Uterus (tissue), 2 donors: Measurements from ENCODE around the gene EGFL6.

Experiments used
- POLR2A ChIP-seq, 2 donors: fragments of 450-650 bp; IDR thresholded peaks; one replicate each; pipeline ENCODE4 v1.6.1; 2016; ENCODE audit warnings: antibody characterized with exemption in 2 of 2, mild to moderate bottlenecking in 1 of 2, moderate library complexity in 1 of 2
- TF ChIP-seq, protein P1 (sequence below), 4 experiments: fragments of 200-600 bp in 2 of 4; fragments of 450-650 bp in 2 of 4; sonication (generic) in 2 of 4; IDR thresholded peaks; one replicate each; pipeline ENCODE4 v1.5.1; 2016 to 2019; ENCODE audit warnings: antibody characterized with exemption in 4 of 4, mild to moderate bottlenecking in 2 of 4, moderate library complexity in 1 of 4

- TF ChIP-seq POLR2A (IDR thresholded peaks at IDR 0.05): peak; percentile 75 to 86
- TF ChIP-seq, protein P1, sequence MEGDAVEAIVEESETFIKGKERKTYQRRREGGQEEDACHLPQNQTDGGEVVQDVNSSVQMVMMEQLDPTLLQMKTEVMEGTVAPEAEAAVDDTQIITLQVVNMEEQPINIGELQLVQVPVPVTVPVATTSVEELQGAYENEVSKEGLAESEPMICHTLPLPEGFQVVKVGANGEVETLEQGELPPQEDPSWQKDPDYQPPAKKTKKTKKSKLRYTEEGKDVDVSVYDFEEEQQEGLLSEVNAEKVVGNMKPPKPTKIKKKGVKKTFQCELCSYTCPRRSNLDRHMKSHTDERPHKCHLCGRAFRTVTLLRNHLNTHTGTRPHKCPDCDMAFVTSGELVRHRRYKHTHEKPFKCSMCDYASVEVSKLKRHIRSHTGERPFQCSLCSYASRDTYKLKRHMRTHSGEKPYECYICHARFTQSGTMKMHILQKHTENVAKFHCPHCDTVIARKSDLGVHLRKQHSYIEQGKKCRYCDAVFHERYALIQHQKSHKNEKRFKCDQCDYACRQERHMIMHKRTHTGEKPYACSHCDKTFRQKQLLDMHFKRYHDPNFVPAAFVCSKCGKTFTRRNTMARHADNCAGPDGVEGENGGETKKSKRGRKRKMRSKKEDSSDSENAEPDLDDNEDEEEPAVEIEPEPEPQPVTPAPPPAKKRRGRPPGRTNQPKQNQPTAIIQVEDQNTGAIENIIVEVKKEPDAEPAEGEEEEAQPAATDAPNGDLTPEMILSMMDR (IDR thresholded peaks at IDR 0.05): no peak
Observed at GRCh38 chrX:13652850-13653693, 83.7 kb downstream of the EGFL6 start, which contains the start of gene TCEANC.
